Measurements from ENCODE around the gene KIAA1958.

The KIAA1958 gene

DNA sequence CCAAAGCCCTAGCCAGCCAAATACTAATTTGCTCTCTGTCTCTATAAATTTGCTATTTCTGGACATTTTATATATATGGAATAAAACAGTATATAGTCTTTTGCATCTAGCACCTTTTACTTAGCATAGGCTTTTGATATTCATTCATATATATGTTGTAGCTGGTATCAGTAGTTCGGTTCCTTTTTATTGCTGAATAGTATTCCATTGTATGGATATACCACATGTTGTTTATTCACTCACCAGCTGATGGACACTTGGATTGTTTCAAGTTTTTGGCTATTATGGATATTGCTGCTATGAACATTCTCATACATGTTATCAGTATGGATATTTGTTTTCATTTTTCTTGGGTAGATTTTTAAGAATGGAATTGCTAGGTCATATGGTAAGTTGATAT, 23.8 kb upstream of the KIAA1958 start:
- H3K27me3 ChIP-seq (ENCODE audit: control insufficient read depth, insufficient read depth, low read length) = no peaks in the 10 kb centered on the region
- H3K27ac ChIP-seq (ENCODE audit: low read depth, low read length) = no peak overlapping the region
- no peak overlapping the region for H3K4me3 ChIP-seq (ENCODE audit: low read depth, low read length)
- peaks cover 7% of the 10 kb centered on the region; the same call in 1 of the 2 replicates for H3K9me3 ChIP-seq (ENCODE audit: control insufficient read depth, insufficient read depth, low read length)
- H3K9ac ChIP-seq (ENCODE audit: low read depth, low read length) = no peak overlapping the region
- no peaks in the 10 kb centered on the region for H3K4me1 ChIP-seq (ENCODE audit: control insufficient read depth, insufficient read depth, low read length)
- peaks cover 23% of the 10 kb centered on the region for H3K36me3 ChIP-seq (ENCODE audit: control insufficient read depth, insufficient read depth, low read length)

DNA sequence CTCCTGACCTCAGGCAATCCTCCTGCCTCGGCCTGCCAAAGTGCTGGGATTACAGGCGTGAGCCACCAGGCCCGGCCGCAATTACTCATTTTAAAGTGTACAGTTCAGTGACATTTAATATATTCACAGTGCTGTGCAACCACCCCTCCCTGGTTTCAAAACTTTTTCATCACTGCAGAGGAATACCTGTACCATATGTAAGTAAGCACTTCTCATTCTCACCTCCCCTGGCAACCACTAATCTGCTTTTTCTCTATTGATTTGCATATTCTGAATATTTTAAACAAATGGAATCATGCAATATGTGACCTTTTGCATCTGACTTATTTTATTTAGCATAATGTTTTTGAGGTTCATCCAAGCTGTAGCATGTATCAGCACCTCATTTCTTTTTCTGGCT, 21.3 kb upstream of the KIAA1958 start:
- H3K36me3 ChIP-seq (ENCODE audit: control insufficient read depth, insufficient read depth, low read length) = peaks cover 12% of the 10 kb centered on the region; the same call in 1 of the 2 replicates
- H3K9ac ChIP-seq (ENCODE audit: low read depth, low read length) = no peak overlapping the region
- H3K4me1 ChIP-seq (ENCODE audit: control insufficient read depth, insufficient read depth, low read length) = no peaks in the 10 kb centered on the region
- no peak overlapping the region for H3K27ac ChIP-seq (ENCODE audit: low read depth, low read length)
- no peak overlapping the region for H3K4me3 ChIP-seq (ENCODE audit: low read depth, low read length)
- H3K9me3 ChIP-seq (ENCODE audit: control insufficient read depth, insufficient read depth, low read length) = peaks cover 7% of the 10 kb centered on the region; the same call in 1 of the 2 replicates
- H3K27me3 ChIP-seq (ENCODE audit: control insufficient read depth, insufficient read depth, low read length) = no peaks in the 10 kb centered on the region

DNA sequence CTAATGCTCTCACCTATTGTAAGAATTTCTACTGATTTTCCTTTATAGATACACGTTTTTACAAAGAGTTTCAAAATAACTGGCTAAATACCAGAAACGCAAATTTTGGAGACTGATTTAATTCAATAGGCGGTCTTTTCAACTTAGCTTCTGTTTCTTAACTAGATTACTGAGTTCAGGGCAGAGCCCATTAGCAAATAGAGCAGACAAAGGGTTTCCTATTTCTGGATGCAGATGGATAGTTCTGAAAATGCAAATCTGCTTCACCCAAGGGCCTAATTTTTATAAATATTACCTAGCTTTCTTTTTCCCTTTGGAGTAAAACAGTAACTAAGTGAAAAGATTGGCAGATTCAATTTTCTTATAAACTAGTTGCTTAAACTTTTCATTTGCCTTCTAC, 13.6 kb upstream of the KIAA1958 start:
- no peak overlapping the region for H3K27ac ChIP-seq (ENCODE audit: low read depth, low read length)
- H3K9ac ChIP-seq (ENCODE audit: low read depth, low read length) = no peak overlapping the region; the same call in 1 of the 2 replicates

DNA sequence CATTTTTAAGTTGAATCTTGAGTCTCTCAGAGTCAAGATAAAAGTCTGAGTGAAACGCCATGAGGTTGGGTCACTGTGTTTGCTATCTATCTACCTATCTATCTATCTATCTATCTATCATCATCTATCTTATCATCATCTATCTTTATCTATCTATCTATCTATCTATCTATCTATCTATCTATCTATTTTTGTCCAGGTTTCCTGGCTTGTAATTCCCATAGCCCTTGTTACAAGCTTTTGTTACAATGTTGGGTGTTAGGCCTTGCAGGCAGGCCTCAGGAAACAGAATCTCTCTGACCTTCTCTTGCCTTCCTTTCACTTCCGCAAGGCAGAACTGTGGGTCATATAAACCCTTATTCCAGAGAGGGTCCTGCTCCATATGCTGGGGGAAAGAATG, 12.6 kb upstream of the KIAA1958 start:
- no peak overlapping the region for H3K27ac ChIP-seq (ENCODE audit: low read depth, low read length)
- no peaks in the 10 kb centered on the region for H3K27me3 ChIP-seq (ENCODE audit: control insufficient read depth, insufficient read depth, low read length)
- H3K4me3 ChIP-seq (ENCODE audit: low read depth, low read length) = no peak overlapping the region
- peaks cover 17% of the 10 kb centered on the region for H3K4me1 ChIP-seq (ENCODE audit: control insufficient read depth, insufficient read depth, low read length)
- peaks cover 4% of the 10 kb centered on the region; the same call in 1 of the 2 replicates for H3K9me3 ChIP-seq (ENCODE audit: control insufficient read depth, insufficient read depth, low read length)
- H3K9ac ChIP-seq (ENCODE audit: low read depth, low read length) = no peak overlapping the region
- peaks cover 10% of the 10 kb centered on the region; the same call in 1 of the 2 replicates for H3K36me3 ChIP-seq (ENCODE audit: control insufficient read depth, insufficient read depth, low read length)

More for the DNA sequence above, 13.6 kb upstream of the KIAA1958 start:
- Histone ChIP-seq H3K36me3 (ENCODE audit: control insufficient read depth, insufficient read depth, low read length) (peaks cover 10% of the 10 kb centered on the region; the same call in 1 of the 2 replicates), H3K4me1 (ENCODE audit: control insufficient read depth, insufficient read depth, low read length) (peaks cover 17% of the 10 kb centered on the region), H3K9me3 (ENCODE audit: control insufficient read depth, insufficient read depth, low read length) (peaks cover 4% of the 10 kb centered on the region; the same call in 1 of the 2 replicates), H3K4me3 (ENCODE audit: low read depth, low read length) (no peak overlapping the region), H3K27me3 (ENCODE audit: control insufficient read depth, insufficient read depth, low read length) (no peaks in the 10 kb centered on the region)

DNA sequence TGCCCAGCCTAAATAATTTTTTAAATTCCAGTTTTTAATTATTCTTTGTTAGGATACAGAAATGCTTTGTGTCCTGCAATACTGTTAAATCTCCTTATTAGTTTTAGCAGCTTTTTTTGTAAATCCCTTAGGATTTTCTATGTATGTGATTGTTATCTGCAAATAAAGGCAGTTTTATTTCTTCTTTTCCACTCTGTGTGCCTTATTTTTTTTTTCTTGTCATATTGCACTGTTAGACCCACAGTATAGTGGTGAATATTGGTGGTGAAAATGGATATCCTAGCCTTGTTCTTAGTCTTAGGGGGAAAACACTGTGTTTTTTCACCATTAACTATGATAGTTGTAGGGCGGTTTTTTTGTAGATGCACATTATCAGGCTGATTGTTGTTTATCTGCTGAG, 11.3 kb upstream of the KIAA1958 start:
- no peak overlapping the region for H3K4me3 ChIP-seq (ENCODE audit: low read depth, low read length)
- H3K9me3 ChIP-seq (ENCODE audit: control insufficient read depth, insufficient read depth, low read length) = peaks cover 4% of the 10 kb centered on the region; the same call in 1 of the 2 replicates
- no peaks in the 10 kb centered on the region for H3K27me3 ChIP-seq (ENCODE audit: control insufficient read depth, insufficient read depth, low read length)
- H3K4me1 ChIP-seq (ENCODE audit: control insufficient read depth, insufficient read depth, low read length) = peaks cover 17% of the 10 kb centered on the region
- H3K27ac ChIP-seq (ENCODE audit: low read depth, low read length) = no peak overlapping the region
- H3K9ac ChIP-seq (ENCODE audit: low read depth, low read length) = no peak overlapping the region
- H3K36me3 ChIP-seq (ENCODE audit: control insufficient read depth, insufficient read depth, low read length) = peaks cover 9% of the 10 kb centered on the region; the same call in 1 of the 2 replicates

DNA sequence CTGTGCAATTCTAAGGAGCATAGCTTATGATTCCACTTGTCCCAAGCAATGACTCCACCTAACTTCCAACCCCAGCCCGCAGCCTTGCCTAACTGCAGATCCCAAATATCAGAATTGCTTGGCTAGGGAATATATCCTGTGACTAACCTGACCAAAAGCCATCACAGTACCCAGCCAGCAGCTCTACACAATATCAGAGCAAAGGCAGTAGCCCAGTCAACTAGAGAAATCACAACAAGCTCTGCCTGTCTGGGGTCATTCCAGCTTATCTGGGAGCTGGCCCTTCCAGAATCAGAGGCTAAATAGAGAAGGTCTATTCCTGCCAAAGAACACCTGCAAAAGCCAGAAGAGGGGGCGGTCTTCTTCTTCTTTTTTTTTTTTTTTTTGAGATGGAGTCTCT, 9.3 kb upstream of the KIAA1958 start:
- H3K27me3 ChIP-seq (ENCODE audit: control insufficient read depth, insufficient read depth, low read length) = no peaks in the 10 kb centered on the region
- H3K4me3 ChIP-seq (ENCODE audit: low read depth, low read length) = no peak overlapping the region
- no peak overlapping the region for H3K27ac ChIP-seq (ENCODE audit: low read depth, low read length)
- H3K9ac ChIP-seq (ENCODE audit: low read depth, low read length) = no peak overlapping the region
- H3K36me3 ChIP-seq (ENCODE audit: control insufficient read depth, insufficient read depth, low read length) = peaks cover 6% of the 10 kb centered on the region; the same call in 1 of the 2 replicates
- peaks cover 4% of the 10 kb centered on the region; the same call in 1 of the 2 replicates for H3K9me3 ChIP-seq (ENCODE audit: control insufficient read depth, insufficient read depth, low read length)
- H3K4me1 ChIP-seq (ENCODE audit: control insufficient read depth, insufficient read depth, low read length) = peaks cover 10% of the 10 kb centered on the region

DNA sequence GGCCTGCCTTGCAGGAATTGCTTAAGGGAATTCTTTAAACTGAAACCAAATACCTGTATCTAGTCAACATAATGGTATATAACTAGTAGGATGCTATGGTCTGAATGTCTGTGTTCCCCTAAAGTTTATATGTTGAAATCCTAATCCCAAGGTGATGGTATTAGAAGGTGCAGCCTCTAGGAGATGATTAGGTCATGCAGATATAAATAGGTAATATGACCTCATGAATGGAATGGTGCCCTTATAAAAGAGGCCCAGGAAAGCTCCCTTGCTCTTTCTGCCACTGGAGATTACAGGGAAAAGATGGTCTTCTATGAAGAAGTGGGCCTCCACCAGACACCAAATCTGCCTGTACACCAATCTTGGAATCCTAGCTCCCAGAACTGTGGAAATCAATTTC, 7.4 kb upstream of the KIAA1958 start:
- peaks cover 4% of the 10 kb centered on the region; the same call in 1 of the 2 replicates for H3K9me3 ChIP-seq (ENCODE audit: control insufficient read depth, insufficient read depth, low read length)
- no peak overlapping the region for H3K9ac ChIP-seq (ENCODE audit: low read depth, low read length)
- H3K27ac ChIP-seq (ENCODE audit: low read depth, low read length) = no peak overlapping the region
- no peak overlapping the region for H3K4me3 ChIP-seq (ENCODE audit: low read depth, low read length)
- H3K4me1 ChIP-seq (ENCODE audit: control insufficient read depth, insufficient read depth, low read length) = no peaks in the 10 kb centered on the region
- H3K36me3 ChIP-seq (ENCODE audit: control insufficient read depth, insufficient read depth, low read length) = peaks cover 9% of the 10 kb centered on the region; the same call in 1 of the 2 replicates
- no peaks in the 10 kb centered on the region for H3K27me3 ChIP-seq (ENCODE audit: control insufficient read depth, insufficient read depth, low read length)

DNA sequence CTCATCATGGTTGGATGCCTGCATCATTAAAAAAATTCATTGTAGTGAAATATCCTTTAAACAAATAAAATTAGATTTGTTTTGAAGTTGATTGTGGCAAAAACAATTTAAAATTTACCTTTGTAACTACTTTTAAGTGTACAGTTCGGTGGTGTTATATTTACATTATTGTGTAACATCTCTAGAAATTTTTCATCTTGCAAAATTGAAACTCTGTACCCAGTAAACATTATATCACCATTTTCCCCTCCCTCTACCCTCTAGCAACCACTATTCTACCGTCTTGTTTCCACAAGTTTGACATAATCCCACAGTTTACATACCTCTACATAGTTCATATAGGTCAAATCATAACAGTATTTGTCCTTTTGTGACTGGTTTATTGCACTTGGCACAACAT, 2.0 kb upstream of the KIAA1958 start:
- H3K4me1 ChIP-seq (ENCODE audit: control insufficient read depth, insufficient read depth, low read length) = peaks cover 17% of the 10 kb centered on the region
- no peak overlapping the region for H3K4me3 ChIP-seq (ENCODE audit: low read depth, low read length)
- no peak overlapping the region for H3K27ac ChIP-seq (ENCODE audit: low read depth, low read length)
- H3K27me3 ChIP-seq (ENCODE audit: control insufficient read depth, insufficient read depth, low read length) = no peaks in the 10 kb centered on the region
- no peak overlapping the region for H3K9ac ChIP-seq (ENCODE audit: low read depth, low read length)
- 0 out of 2 replicates have a peak, but pooled peaks cover 5% of the 10 kb centered on the region for H3K36me3 ChIP-seq (ENCODE audit: control insufficient read depth, insufficient read depth, low read length)
- H3K9me3 ChIP-seq (ENCODE audit: control insufficient read depth, insufficient read depth, low read length) = no peaks in the 10 kb centered on the region

DNA sequence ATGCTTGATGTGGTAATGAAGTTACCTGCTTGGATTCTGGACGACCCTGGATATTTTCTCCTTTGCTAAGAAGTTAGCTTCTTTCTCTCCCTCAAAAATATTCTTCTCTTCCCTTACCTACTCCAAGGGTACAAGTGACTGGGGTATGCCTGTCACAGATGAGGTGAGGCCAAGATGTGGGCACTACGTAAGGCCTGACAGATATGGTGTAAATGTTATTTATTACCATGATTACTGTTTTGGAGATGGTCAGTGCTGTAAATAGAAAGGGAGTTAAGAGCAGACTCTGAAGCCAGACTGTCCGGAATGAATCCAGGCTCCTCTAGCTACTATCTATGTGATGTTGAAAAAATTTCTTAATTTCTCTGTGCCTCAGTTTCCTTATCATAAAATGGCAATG, 1.1 kb upstream of the KIAA1958 start:
- no peaks in the 10 kb centered on the region for H3K9me3 ChIP-seq (ENCODE audit: control insufficient read depth, insufficient read depth, low read length)
- H3K27me3 ChIP-seq (ENCODE audit: control insufficient read depth, insufficient read depth, low read length) = no peaks in the 10 kb centered on the region
- H3K4me3 ChIP-seq (ENCODE audit: low read depth, low read length) = peak overlapping the region; percentile 100
- H3K4me1 ChIP-seq (ENCODE audit: control insufficient read depth, insufficient read depth, low read length) = peaks cover 27% of the 10 kb centered on the region
- no peak overlapping the region for H3K9ac ChIP-seq (ENCODE audit: low read depth, low read length)
- no peak overlapping the region for H3K27ac ChIP-seq (ENCODE audit: low read depth, low read length)
- 0 out of 2 replicates have a peak, but pooled peaks cover 5% of the 10 kb centered on the region for H3K36me3 ChIP-seq (ENCODE audit: control insufficient read depth, insufficient read depth, low read length)

DNA sequence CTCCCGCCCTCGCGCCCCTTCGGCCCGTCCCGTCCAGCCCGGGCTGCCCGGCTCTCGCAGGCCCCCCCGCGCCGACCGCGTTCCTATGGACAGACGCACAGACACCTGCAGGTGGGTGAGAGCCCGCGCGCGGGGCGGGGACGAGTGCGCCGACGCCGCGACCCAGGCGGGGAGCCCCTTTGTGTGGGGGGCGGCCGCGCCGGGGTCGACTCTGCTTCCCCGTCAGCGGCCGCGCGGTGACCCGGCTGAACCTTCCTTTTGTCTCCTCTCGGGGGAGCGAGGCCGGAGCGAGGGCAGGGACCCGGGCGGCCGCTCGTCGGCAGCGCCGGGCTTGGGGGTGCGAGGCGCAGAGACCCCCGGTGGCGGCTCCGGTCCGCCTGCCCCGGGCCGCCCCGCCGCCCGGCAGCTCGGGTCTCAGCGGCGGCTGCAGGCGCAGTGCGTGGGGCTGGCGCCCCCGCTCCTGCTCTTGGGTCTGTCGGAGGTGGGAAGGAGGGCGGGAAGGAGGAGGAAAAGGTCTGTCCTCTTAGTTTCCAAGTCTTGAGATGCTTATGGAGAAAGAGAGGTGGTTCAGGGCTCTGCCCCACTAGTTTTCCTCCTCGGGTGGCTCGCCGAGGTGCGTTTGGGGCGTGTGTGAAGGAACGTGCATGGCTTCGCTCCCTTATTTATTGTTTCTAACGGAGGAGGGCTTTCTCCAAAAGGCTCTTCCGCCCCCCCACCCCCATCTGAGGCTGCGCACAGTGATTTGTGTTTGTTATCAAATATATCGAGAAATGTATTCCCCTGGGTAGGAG, 576 bp downstream of the KIAA1958 start:
- peak overlapping the region; percentile 79 for H3K4me3 ChIP-seq (ENCODE audit: low read depth, low read length)
- no peaks in the 10 kb centered on the region for H3K9me3 ChIP-seq (ENCODE audit: control insufficient read depth, insufficient read depth, low read length)
- peaks cover 35% of the 10 kb centered on the region for H3K4me1 ChIP-seq (ENCODE audit: control insufficient read depth, insufficient read depth, low read length)
- peaks cover 8% of the 10 kb centered on the region; the same call in 1 of the 2 replicates for H3K36me3 ChIP-seq (ENCODE audit: control insufficient read depth, insufficient read depth, low read length)
- H3K9ac ChIP-seq (ENCODE audit: low read depth, low read length) = peak overlapping the region; percentile 84
- peak overlapping the region; percentile 93 for H3K27ac ChIP-seq (ENCODE audit: low read depth, low read length)
- no peaks in the 10 kb centered on the region for H3K27me3 ChIP-seq (ENCODE audit: control insufficient read depth, insufficient read depth, low read length)

DNA sequence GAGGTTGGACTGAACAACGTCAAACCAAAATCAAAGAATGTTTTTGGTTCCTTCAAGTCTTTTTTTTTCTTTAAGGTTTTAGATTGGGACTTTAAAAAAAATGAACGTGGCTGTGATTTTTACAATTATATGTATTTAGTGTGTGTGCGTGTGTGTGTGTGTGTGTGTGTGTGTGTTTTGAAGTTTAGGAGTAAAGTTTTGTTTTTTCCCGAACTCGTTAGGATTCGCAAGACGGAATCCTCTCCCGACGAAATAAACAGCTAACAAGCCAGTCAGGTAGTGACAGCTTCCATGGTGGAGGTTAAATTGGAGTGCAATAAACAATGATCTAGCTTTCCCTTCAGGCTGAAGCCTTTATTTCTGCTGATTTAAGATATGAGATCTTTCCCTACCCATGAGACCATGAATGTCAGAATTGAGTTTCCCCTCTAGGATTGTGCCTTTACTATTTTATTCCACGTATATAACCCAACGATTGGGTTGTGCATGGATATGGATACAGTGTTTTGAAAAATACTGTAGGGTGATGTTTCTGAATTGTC, 1.2 kb downstream of the KIAA1958 start:
- H3K27ac ChIP-seq (ENCODE audit: low read depth, low read length) = no peak overlapping the region
- peaks cover 35% of the 10 kb centered on the region for H3K4me1 ChIP-seq (ENCODE audit: control insufficient read depth, insufficient read depth, low read length)
- H3K4me3 ChIP-seq (ENCODE audit: low read depth, low read length) = peak overlapping the region; percentile 79
- peak overlapping the region; percentile 84 for H3K9ac ChIP-seq (ENCODE audit: low read depth, low read length)
- H3K9me3 ChIP-seq (ENCODE audit: control insufficient read depth, insufficient read depth, low read length) = no peaks in the 10 kb centered on the region; the same call in 1 of the 2 replicates
- peaks cover 14% of the 10 kb centered on the region; the same call in 1 of the 2 replicates for H3K36me3 ChIP-seq (ENCODE audit: control insufficient read depth, insufficient read depth, low read length)
- no peaks in the 10 kb centered on the region for H3K27me3 ChIP-seq (ENCODE audit: control insufficient read depth, insufficient read depth, low read length)
